Parathyroid adenoma (tissue), 2 donors: Measurements from ENCODE around the gene VEGFA.

Source experiments
- H2AFZ ChIP-seq: fragments of 300-600 bp; sonication (generic); one replicate; pipeline ENCODE4 v1.7.0; 2017; ENCODE audit warnings: antibody characterized with exemption, mild to moderate bottlenecking
- H3K27ac ChIP-seq: fragments of 300-600 bp; sonication (generic); one replicate; pipeline ENCODE4 v1.7.0; 2017
- H3K27me3 ChIP-seq: fragments of 300-600 bp; sonication (generic); one replicate; pipeline ENCODE4 v1.7.0; 2017; ENCODE audit warnings: low read length; ENCODE audit not compliant: control insufficient read depth, insufficient read depth
- H3K36me3 ChIP-seq: fragments of 300-600 bp; sonication (generic); one replicate; pipeline ENCODE4 v1.7.0; 2017; ENCODE audit warnings: low read length; ENCODE audit not compliant: control insufficient read depth, insufficient read depth
- H3K4me1 ChIP-seq: fragments of 300-600 bp; sonication (generic); one replicate; pipeline ENCODE4 v1.7.0; 2017; ENCODE audit warnings: control low read depth
- H3K4me2 ChIP-seq: fragments of 300-600 bp; sonication (generic); one replicate; pipeline ENCODE4 v1.7.0; 2017; ENCODE audit warnings: low read length
- H3K4me3 ChIP-seq: fragments of 300-600 bp; sonication (generic); one replicate; pipeline ENCODE4 v1.7.0; 2017; ENCODE audit warnings: low read depth, low read length
- H3K79me2 ChIP-seq: fragments of 300-600 bp; sonication (generic); one replicate; pipeline ENCODE4 v1.7.0; 2017; ENCODE audit warnings: control low read depth
- H3K9ac ChIP-seq: fragments of 300-600 bp; sonication (generic); one replicate; pipeline ENCODE4 v1.7.0; 2017; ENCODE audit warnings: mild to moderate bottlenecking
- H3K9me3 ChIP-seq: fragments of 300-600 bp; sonication (generic); one replicate; pipeline ENCODE4 v1.7.0; 2017; ENCODE audit warnings: low read length; ENCODE audit not compliant: control insufficient read depth
- CTCF ChIP-seq: fragments of 300-600 bp; sonication (generic); IDR thresholded peaks from one replicate; pipeline ENCODE4 v1.7.0; 2017; ENCODE audit warnings: antibody characterized with exemption, mild to moderate bottlenecking
- donor health status: primary hyperparathyroidism.

VEGFA gene

GRCh38 chr6:43835872-43836419 is 65.9 kb downstream of the VEGFA start:
- Histone ChIP-seq H2AFZ (no peak overlapping the region), H3K4me2 (no peak overlapping the region), H3K4me1 (peaks cover 12% of the 10 kb centered on the region), H3K79me2 (no peaks in the 10 kb centered on the region), H3K9ac (no peak overlapping the region), H3K27me3 (no peaks in the 10 kb centered on the region), H3K4me3 (no peak overlapping the region), H3K9me3 (no peaks in the 10 kb centered on the region), H3K27ac (no peak overlapping the region), H3K36me3 (no peaks in the 10 kb centered on the region)
- no peak for TF ChIP-seq CTCF
